Upper lobe of right lung (tissue), 1 donor: ENCODE measurements around the gene CAGE1. TPM values are rescaled to one million over a fixed set of nuclear protein-coding genes. Genes with fewer than 3 reads are reported as not detected.
"Not testable (repeated sequence)": the region's sequence is repeated elsewhere in the genome, so short reads cannot be mapped to it uniquely, and the experiment has no call there.

Source experiments
- ATAC-seq: fragments of 200-7000 bp; cut with Tn5 transposase; one replicate; pipeline ENCODE4 v1.9.1; 2020; ENCODE audit warnings: mild to moderate bottlenecking, moderate library complexity
- DNase-seq: peaks from one replicate; pipeline ENCODE4 v3.0.0-alpha.2; 2020
- H3K27ac ChIP-seq: fragments of 200-600 bp; one replicate; pipeline ENCODE4 v1.8.0; 2022
- H3K27me3 ChIP-seq: fragments of 200-600 bp; one replicate; pipeline ENCODE4 v1.8.0; 2022; ENCODE audit warnings: mild to moderate bottlenecking
- H3K36me3 ChIP-seq: fragments of 200-600 bp; one replicate; pipeline ENCODE4 v1.8.0; 2022
- H3K4me1 ChIP-seq: fragments of 200-600 bp; one replicate; pipeline ENCODE4 v1.8.0; 2022
- H3K4me3 ChIP-seq: fragments of 200-600 bp; one replicate; pipeline ENCODE4 v1.8.0; 2022; ENCODE audit warnings: mild to moderate bottlenecking
- H3K9me3 ChIP-seq: fragments of 200-600 bp; one replicate; pipeline ENCODE4 v1.8.0; 2022
- CTCF ChIP-seq: fragments of 200-600 bp; IDR thresholded peaks from one replicate; pipeline ENCODE4 v1.8.0; 2022; ENCODE audit warnings: antibody characterized with exemption
- intact Hi-C: fragments of 100-400 bp; cut with DNase I; formaldehyde crosslinking; loops from one replicate; pipeline ENCODE4 v1.11.0; 2022
- total RNA-seq: library from RNA; stranded (reverse); fragmentation: NEBNext Ultra II Directional; extraction: Animal tissue kit (Norgen Biotek cat#: 25700); gene quantifications from one replicate; pipeline ENCODE4 v1.2.1, GENCODE V29; 2021
- donor health status: DM: no; HTN: yes; CAD: no; lungs with severe emphysema.

CAGE1 gene
- total RNA-seq, 1 donor from 2014 or later, result not detected

DNA sequence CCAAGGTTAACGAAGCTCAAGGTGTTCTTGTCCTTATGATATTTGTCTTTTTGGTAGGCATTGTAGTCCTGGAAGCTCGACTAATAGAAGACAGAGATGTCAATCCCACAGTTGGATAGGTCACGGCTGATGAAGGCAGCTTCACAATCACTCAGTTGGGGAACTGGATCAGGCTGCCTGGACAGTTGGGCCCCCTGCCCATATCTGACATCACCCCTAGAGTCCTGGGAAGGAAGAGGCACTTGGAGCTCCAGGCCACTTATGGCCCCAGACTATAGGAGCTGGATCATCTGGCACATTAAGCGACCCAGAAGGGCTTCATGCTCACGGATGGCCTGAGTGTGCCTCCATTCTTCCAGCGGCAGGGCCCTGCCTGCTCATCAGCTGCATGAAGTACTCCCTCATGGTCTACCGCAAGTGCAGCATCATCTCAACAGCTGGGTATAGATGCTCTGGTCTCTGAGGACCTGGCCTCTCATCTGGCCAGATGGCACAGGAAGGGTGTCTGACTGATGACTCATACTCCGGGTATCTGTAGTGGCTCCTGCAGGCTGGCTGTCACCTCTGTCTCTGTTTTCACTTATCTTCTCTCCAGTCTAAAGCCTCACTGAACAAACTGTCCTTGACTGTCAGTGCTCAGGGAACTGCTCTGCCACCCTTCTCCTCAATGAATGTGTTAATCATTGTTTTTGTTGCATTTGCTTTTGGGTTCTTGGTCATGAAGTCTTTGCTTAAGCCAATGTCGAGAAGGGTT, 47.4 kb downstream of the CAGE1 start:
- Histone ChIP-seq H3K27me3 (no peaks in the 10 kb centered on the region), H3K36me3 (no peaks in the 10 kb centered on the region), H3K9me3 (no peaks in the 10 kb centered on the region), H3K4me3 (no peak overlapping the region), H3K27ac (no peak overlapping the region), H3K4me1 (no peaks in the 10 kb centered on the region)
- intact Hi-C loops, result no loop called here
- no peak for ATAC-seq
- DNase-seq, result no peak
- TF ChIP-seq CTCF, result no peak

GRCh38 chr6:7341271-7341670, 48.3 kb downstream of the CAGE1 start:
- Histone ChIP-seq H3K27me3 (no peaks in the 10 kb centered on the region), H3K36me3 (no peaks in the 10 kb centered on the region), H3K4me1 (no peaks in the 10 kb centered on the region), H3K9me3 (no peaks in the 10 kb centered on the region), H3K27ac (no peak overlapping the region), H3K4me3 (no peak overlapping the region)
- TF ChIP-seq CTCF, result no peak
- intact Hi-C loops, result no loop called here
- DNase-seq (no peak), ATAC-seq (no peak)

GRCh38 chr6:7339007-7339732, 50.4 kb downstream of the CAGE1 start:
- TF ChIP-seq CTCF, result peak; percentile 24
- intact Hi-C loops, H3K36me3 ChIP-seq, DNase-seq, H3K4me3 ChIP-seq, H3K27ac ChIP-seq, H3K9me3 ChIP-seq, H3K4me1 ChIP-seq, H3K27me3 ChIP-seq: not testable (repeated sequence)
- ATAC-seq, result peak; percentile 80

DNA sequence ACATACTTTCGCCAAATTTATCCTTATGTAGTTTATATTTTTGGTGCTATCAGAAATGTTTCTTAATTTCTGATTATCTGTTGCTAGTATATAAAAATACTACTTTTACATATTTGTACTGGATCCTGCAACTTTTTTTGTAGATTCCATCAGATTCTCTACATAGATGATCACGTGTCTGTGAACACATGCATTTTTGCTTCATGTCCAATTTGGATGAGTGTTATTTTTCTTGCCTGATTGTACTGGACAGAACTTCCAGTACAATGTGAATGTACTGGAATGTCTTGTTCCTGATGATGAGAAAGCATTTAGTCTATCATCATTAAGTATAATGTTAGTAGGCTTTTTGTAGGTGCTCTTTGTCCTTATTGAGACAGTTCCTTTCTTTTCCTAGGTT, 51.5 kb downstream of the CAGE1 start:
- intact Hi-C loops, result no loop called here
- no peak for TF ChIP-seq CTCF
- no peaks in the 10 kb centered on the region for H3K27me3 ChIP-seq
- no peak overlapping the region for H3K4me3 ChIP-seq
- H3K4me1 ChIP-seq, result no peaks in the 10 kb centered on the region
- DNase-seq (no peak), ATAC-seq (no peak)
- H3K27ac ChIP-seq, result no peak overlapping the region
- no peaks in the 10 kb centered on the region for H3K9me3 ChIP-seq
- H3K36me3 ChIP-seq, result no peaks in the 10 kb centered on the region

- Histone ChIP-seq H3K4me3 (no peak overlapping the region), H3K36me3 (no peaks in the 10 kb centered on the region), H3K27ac (no peak overlapping the region), H3K27me3 (no peaks in the 10 kb centered on the region), H3K9me3 (no peaks in the 10 kb centered on the region), H3K4me1 (no peaks in the 10 kb centered on the region)
- TF ChIP-seq CTCF, result no peak
- no peak for ATAC-seq
- no peak for DNase-seq
- intact Hi-C loops, result no loop called here
These were observed 54.0 kb downstream of the CAGE1 start for GRCh38 chr6:7335519-7335918.
